Measurements from ENCODE around the gene GPSM1. TPM values are rescaled to one million over a fixed set of nuclear protein-coding genes. Genes with fewer than 3 reads are reported as not detected.

GPSM1 gene
- total and polyA plus RNA-seq, 2 experiments from 2014 or later: 25.5 to 30.0 TPM

GRCh38 chr9:136346927-136347465 lies 19.7 kb downstream of the GPSM1 start:
- Histone ChIP-seq H4K20me1 (ENCODE audit: insufficient read depth, poor library complexity, severe bottlenecking) (no peaks in the 10 kb centered on the region), H3K27ac (no peak overlapping the region), H3K9me2 (replicated peaks; ENCODE audit: insufficient read depth) (no peaks in the 10 kb centered on the region), H3K4me1 (ENCODE audit: insufficient read depth) (peaks cover 25% of the 10 kb centered on the region), H2AFZ (no peak overlapping the region), H3K27me3 (no peaks in the 10 kb centered on the region), H3K36me3 (replicated peaks; ENCODE audit: insufficient read depth, low read depth) (no peaks in the 10 kb centered on the region), H3K4me2 (no peak overlapping the region), H3K79me2 (no peaks in the 10 kb centered on the region), H3K4me3 (no peak overlapping the region), H3K9me3 (ENCODE audit: low read depth) (no peaks in the 10 kb centered on the region)
- no peak for TF ChIP-seq EZH2 (IDR thresholded peaks at IDR 0.05; ENCODE audit: borderline replicate concordance)
- TF ChIP-seq EZH2phosphoT487 (IDR thresholded peaks at IDR 0.05; ENCODE audit: low read depth, severe bottlenecking, unreplicated experiment): no peak
- TF ChIP-seq CTCF (IDR thresholded peaks at IDR 0.05; ENCODE audit: poor library complexity): no peak
- DNase-seq (ENCODE audit: low spot score): no peak
- 97% methylated on average over 17 of the region's 20 CpGs for WGBS (ENCODE audit: low lambda C conversion rate, missing lambda C conversion rate)

- Histone ChIP-seq H3K9me3 (ENCODE audit: low read depth) (no peaks in the 10 kb centered on the region), H3K4me2 (no peak overlapping the region), H3K4me1 (ENCODE audit: insufficient read depth) (peaks cover 19% of the 10 kb centered on the region), H3K9me2 (replicated peaks; ENCODE audit: insufficient read depth) (no peaks in the 10 kb centered on the region), H3K79me2 (no peaks in the 10 kb centered on the region), H3K4me3 (no peak overlapping the region), H3K27me3 (no peaks in the 10 kb centered on the region), H3K36me3 (replicated peaks; ENCODE audit: insufficient read depth, low read depth) (no peaks in the 10 kb centered on the region), H4K20me1 (ENCODE audit: insufficient read depth, poor library complexity, severe bottlenecking) (no peaks in the 10 kb centered on the region), H3K27ac (no peak overlapping the region), H2AFZ (no peak overlapping the region)
- TF ChIP-seq EZH2phosphoT487 (IDR thresholded peaks at IDR 0.05; ENCODE audit: low read depth, severe bottlenecking, unreplicated experiment): no peak
- TF ChIP-seq CTCF (IDR thresholded peaks at IDR 0.05; ENCODE audit: poor library complexity): no peak
- no peak for TF ChIP-seq EZH2 (IDR thresholded peaks at IDR 0.05; ENCODE audit: borderline replicate concordance)
- no peak for DNase-seq (ENCODE audit: low spot score)
- whole genome bisulfite sequencing (ENCODE audit: low lambda C conversion rate, missing lambda C conversion rate): 86% methylated on average over 31 of the region's 34 CpGs
These were observed 20.3 kb downstream of the GPSM1 start for GRCh38 chr9:136347472-136348256.

- Histone ChIP-seq H4K20me1 (ENCODE audit: insufficient read depth, poor library complexity, severe bottlenecking) (no peaks in the 10 kb centered on the region), H2AFZ (no peak overlapping the region), H3K4me1 (ENCODE audit: insufficient read depth) (peaks cover 12% of the 10 kb centered on the region), H3K9me3 (ENCODE audit: low read depth) (no peaks in the 10 kb centered on the region), H3K4me3 (no peak overlapping the region), H3K27me3 (no peaks in the 10 kb centered on the region), H3K36me3 (replicated peaks; ENCODE audit: insufficient read depth, low read depth) (no peaks in the 10 kb centered on the region), H3K9me2 (replicated peaks; ENCODE audit: insufficient read depth) (no peaks in the 10 kb centered on the region), H3K4me2 (no peak overlapping the region), H3K27ac (no peak overlapping the region), H3K79me2 (no peaks in the 10 kb centered on the region)
- DNase-seq (ENCODE audit: low spot score): no peak
- 94% methylated on average over 14 of the region's 14 CpGs for WGBS (ENCODE audit: low lambda C conversion rate, missing lambda C conversion rate)
- TF ChIP-seq CTCF (IDR thresholded peaks at IDR 0.05; ENCODE audit: poor library complexity) (no peak), EZH2 (IDR thresholded peaks at IDR 0.05; ENCODE audit: borderline replicate concordance) (no peak), EZH2phosphoT487 (IDR thresholded peaks at IDR 0.05; ENCODE audit: low read depth, severe bottlenecking, unreplicated experiment) (no peak)
These were observed 21.4 kb downstream of the GPSM1 start for GRCh38 chr9:136348691-136349090.
